Karpas-422 (cell line): Measurements from ENCODE around the gene TBC1D1. TPM values are rescaled to one million over a fixed set of nuclear protein-coding genes. Genes with fewer than 3 reads are reported as not detected.

Source experiments
- DNase-seq: peaks from one replicate; pipeline ENCODE4 v3.0.0-alpha.2; 2015
- H2AFZ ChIP-seq: fragments of 200-600 bp; sonication (generic); 2 replicates; pipeline ENCODE4 v1.6.1; 2014; ENCODE audit warnings: antibody characterized with exemption, low read length, mixed read lengths
- H3K27ac ChIP-seq: fragments of 200-600 bp; sonication (generic); 2 replicates; pipeline ENCODE4 v1.5.1; 2014; ENCODE audit warnings: mild to moderate bottlenecking, low read length, moderate library complexity
- H3K27me3 ChIP-seq: fragments of 200-600 bp; sonication (generic); 2 replicates; pipeline ENCODE4 v1.6.1; 2014; ENCODE audit warnings: low read length, mixed read lengths
- H3K36me3 ChIP-seq: fragments of 200-600 bp; sonication (generic); 2 replicates; pipeline ENCODE4 v1.6.1; 2014; ENCODE audit warnings: low read length, mixed read lengths; ENCODE audit not compliant: insufficient read depth
- H3K4me1 ChIP-seq: fragments of 200-600 bp; sonication (generic); 2 replicates; pipeline ENCODE4 v1.6.1; 2014; ENCODE audit warnings: mild to moderate bottlenecking, low read length, mixed read lengths
- H3K4me2 ChIP-seq: fragments of 200-600 bp; sonication (generic); 2 replicates; pipeline ENCODE4 v1.6.1; 2014; ENCODE audit warnings: low read length, low read depth, mild to moderate bottlenecking; ENCODE audit not compliant: poor library complexity, severe bottlenecking
- H3K4me3 ChIP-seq: fragments of 200-600 bp; sonication (generic); 2 replicates; pipeline ENCODE4 v1.5.1; 2014; ENCODE audit warnings: mild to moderate bottlenecking, antibody characterized with exemption, low read length, mixed read lengths
- H3K79me2 ChIP-seq: fragments of 200-600 bp; sonication (generic); 2 replicates; pipeline ENCODE4 v1.6.1; 2014; ENCODE audit warnings: mild to moderate bottlenecking, low read length, mixed read lengths
- H3K9ac ChIP-seq: fragments of 200-600 bp; sonication (generic); 2 replicates; pipeline ENCODE4 v1.6.0; 2014; ENCODE audit warnings: low read length
- H3K9me2 ChIP-seq: fragments of 200-600 bp; sonication (generic), shearing (Covaris generic); replicated peaks from 2 replicates; pipeline ENCODE4 v1.6.0; 2014; ENCODE audit warnings: mild to moderate bottlenecking, low read length, moderate library complexity; ENCODE audit not compliant: insufficient read depth
- H3K9me3 ChIP-seq: fragments of 300-700, 200-600 bp; sonication (generic); 2 replicates; pipeline ENCODE4 v1.6.1; 2014; ENCODE audit warnings: low read length, mixed read lengths
- H4K20me1 ChIP-seq: fragments of 200-600 bp; sonication (generic); 2 replicates; pipeline ENCODE4 v1.6.1; 2014; ENCODE audit warnings: mild to moderate bottlenecking, antibody characterized with exemption, low read length, low read depth; ENCODE audit not compliant: insufficient read depth
- total RNA-seq: library from RNA; depleted of rRNA; stranded (reverse); fragments of >200 nt; shearing (Covaris generic); gene quantifications from 2 replicates; pipeline ENCODE4 v1.2.3, GENCODE V29; 2014; ENCODE audit warnings: low replicate concordance

TBC1D1 gene
- total RNA-seq, 1 experiment from 2014 or later, result 30.5 TPM

GRCh38 chr4:38060829-38061431 is 170.0 kb downstream of the TBC1D1 start:
- H3K79me2 ChIP-seq, result no peaks in the 10 kb centered on the region
- no peaks in the 10 kb centered on the region for H4K20me1 ChIP-seq
- H3K9me3 ChIP-seq, result no peaks in the 10 kb centered on the region
- peaks cover 44% of the 10 kb centered on the region for H3K4me1 ChIP-seq
- no peaks in the 10 kb centered on the region for H3K36me3 ChIP-seq
- H3K27me3 ChIP-seq, result no peaks in the 10 kb centered on the region
- no peak for DNase-seq
- no peak overlapping the region for H3K4me2 ChIP-seq
- no peak overlapping the region for H3K9ac ChIP-seq
- H3K9me2 ChIP-seq, result no peaks in the 10 kb centered on the region
- no peak overlapping the region for H3K4me3 ChIP-seq
- H3K27ac ChIP-seq, result no peak overlapping the region
- no peak overlapping the region for H2AFZ ChIP-seq

- Histone ChIP-seq H3K79me2 (no peaks in the 10 kb centered on the region), H3K4me3 (no peak overlapping the region), H2AFZ (0 out of 2 replicates have a peak overlapping the region, but pooled peaks have one; percentile 13), H3K9ac (no peak overlapping the region), H3K4me1 (peaks cover 31% of the 10 kb centered on the region), H4K20me1 (no peaks in the 10 kb centered on the region), H3K9me3 (no peaks in the 10 kb centered on the region), H3K36me3 (no peaks in the 10 kb centered on the region), H3K27ac (no peak overlapping the region), H3K4me2 (no peak overlapping the region), H3K27me3 (no peaks in the 10 kb centered on the region), H3K9me2 (no peaks in the 10 kb centered on the region)
- DNase-seq, result peak; percentile 78
Measured at GRCh38 chr4:38062088-38062775, 171.3 kb downstream of the TBC1D1 start.

- H3K9ac ChIP-seq, result no peak overlapping the region
- H3K9me2 ChIP-seq, result no peaks in the 10 kb centered on the region
- H3K9me3 ChIP-seq, result no peaks in the 10 kb centered on the region
- no peak overlapping the region for H3K27ac ChIP-seq
- H3K79me2 ChIP-seq, result no peaks in the 10 kb centered on the region
- no peak overlapping the region for H3K4me3 ChIP-seq
- H3K4me2 ChIP-seq, result no peak overlapping the region
- H3K36me3 ChIP-seq, result no peaks in the 10 kb centered on the region
- DNase-seq, result no peak
- no peaks in the 10 kb centered on the region for H4K20me1 ChIP-seq
- H3K4me1 ChIP-seq, result peaks cover 26% of the 10 kb centered on the region
- H2AFZ ChIP-seq, result no peak overlapping the region
- no peaks in the 10 kb centered on the region for H3K27me3 ChIP-seq
Measured at GRCh38 chr4:38062776-38063097, 171.9 kb downstream of the TBC1D1 start.

GRCh38 chr4:38065176-38065575 is 174.3 kb downstream of the TBC1D1 start:
- Histone ChIP-seq H3K4me2 (no peak overlapping the region), H3K27me3 (no peaks in the 10 kb centered on the region), H3K4me3 (no peak overlapping the region), H3K9ac (no peak overlapping the region), H3K9me3 (no peaks in the 10 kb centered on the region), H3K4me1 (peaks cover 14% of the 10 kb centered on the region), H3K36me3 (no peaks in the 10 kb centered on the region), H2AFZ (no peak overlapping the region), H3K9me2 (no peaks in the 10 kb centered on the region), H3K79me2 (no peaks in the 10 kb centered on the region), H4K20me1 (no peaks in the 10 kb centered on the region), H3K27ac (no peak overlapping the region)
- DNase-seq, result no peak

- Histone ChIP-seq H3K4me1 (peaks cover 9% of the 10 kb centered on the region), H3K79me2 (no peaks in the 10 kb centered on the region), H3K27ac (no peak overlapping the region), H3K4me3 (no peak overlapping the region), H3K9ac (no peak overlapping the region), H3K27me3 (no peaks in the 10 kb centered on the region), H4K20me1 (no peaks in the 10 kb centered on the region), H3K4me2 (no peak overlapping the region), H3K9me2 (no peaks in the 10 kb centered on the region), H3K9me3 (no peaks in the 10 kb centered on the region), H2AFZ (no peak overlapping the region), H3K36me3 (no peaks in the 10 kb centered on the region)
- no peak for DNase-seq
Measured at GRCh38 chr4:38065900-38066299, 175.0 kb downstream of the TBC1D1 start.

- Histone ChIP-seq H3K4me1 (no peaks in the 10 kb centered on the region), H3K9ac (no peak overlapping the region), H3K27me3 (no peaks in the 10 kb centered on the region), H3K4me2 (no peak overlapping the region), H3K79me2 (no peaks in the 10 kb centered on the region), H3K9me3 (no peaks in the 10 kb centered on the region), H3K27ac (no peak overlapping the region), H3K36me3 (no peaks in the 10 kb centered on the region), H3K9me2 (no peaks in the 10 kb centered on the region), H4K20me1 (no peaks in the 10 kb centered on the region), H2AFZ (no peak overlapping the region), H3K4me3 (no peak overlapping the region)
- no peak for DNase-seq
Measured at GRCh38 chr4:38067499-38067898, 176.6 kb downstream of the TBC1D1 start.

- Histone ChIP-seq H3K9me3 (no peaks in the 10 kb centered on the region), H3K4me1 (no peaks in the 10 kb centered on the region), H3K27ac (no peak overlapping the region), H3K9ac (no peak overlapping the region), H3K4me2 (no peak overlapping the region), H3K9me2 (no peaks in the 10 kb centered on the region), H3K4me3 (no peak overlapping the region), H3K27me3 (no peaks in the 10 kb centered on the region), H4K20me1 (no peaks in the 10 kb centered on the region), H2AFZ (no peak overlapping the region), H3K36me3 (no peaks in the 10 kb centered on the region), H3K79me2 (no peaks in the 10 kb centered on the region)
- no peak for DNase-seq
Measured at GRCh38 chr4:38068107-38068506, 177.2 kb downstream of the TBC1D1 start.

- no peak overlapping the region for H3K27ac ChIP-seq
- no peak overlapping the region for H3K9ac ChIP-seq
- H3K4me1 ChIP-seq, result no peaks in the 10 kb centered on the region
- H3K36me3 ChIP-seq, result no peaks in the 10 kb centered on the region
- H2AFZ ChIP-seq, result no peak overlapping the region
- H3K79me2 ChIP-seq, result no peaks in the 10 kb centered on the region
- H3K9me3 ChIP-seq, result no peaks in the 10 kb centered on the region
- no peak overlapping the region for H3K4me2 ChIP-seq
- no peaks in the 10 kb centered on the region for H3K27me3 ChIP-seq
- H4K20me1 ChIP-seq, result no peaks in the 10 kb centered on the region
- peak; percentile 51 for DNase-seq
- H3K9me2 ChIP-seq, result no peaks in the 10 kb centered on the region
- H3K4me3 ChIP-seq, result no peak overlapping the region
Measured at GRCh38 chr4:38069271-38069760, 178.4 kb downstream of the TBC1D1 start.
